HG02588 (cell line): ENCODE results near the gene CADM2.
"Not testable (repeated sequence)": the region's sequence is repeated elsewhere in the genome, so short reads cannot be mapped to it uniquely, and the experiment has no call there.

Source experiments
- ATAC-seq: cut with Tn5 transposase; IDR thresholded peaks from one replicate; pipeline ENCODE4 v1.9.1; 2021; ENCODE audit warnings: mild to moderate bottlenecking, moderate library complexity; ENCODE audit not compliant: unreplicated experiment

CADM2 gene

DNA sequence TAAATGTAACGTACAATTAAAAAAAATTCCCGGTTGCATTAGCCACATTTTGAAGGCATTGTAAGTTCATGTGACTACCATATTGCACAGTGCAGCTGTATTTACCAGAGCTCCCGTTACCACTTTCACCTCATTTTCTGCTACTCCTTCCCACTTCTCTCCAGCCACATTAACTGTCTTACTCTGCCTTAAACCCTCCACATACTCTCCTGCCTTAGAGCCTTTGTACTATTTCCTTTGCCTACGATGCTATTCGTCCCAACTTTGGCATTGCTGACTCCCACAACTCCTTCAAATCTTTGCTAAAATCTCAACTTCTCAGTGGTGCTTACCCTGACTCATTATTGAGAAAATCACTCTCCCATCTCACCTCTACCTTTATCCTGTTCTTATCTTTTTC lies 115.2 kb downstream of the CADM2 start:
- no peak for ATAC-seq

DNA sequence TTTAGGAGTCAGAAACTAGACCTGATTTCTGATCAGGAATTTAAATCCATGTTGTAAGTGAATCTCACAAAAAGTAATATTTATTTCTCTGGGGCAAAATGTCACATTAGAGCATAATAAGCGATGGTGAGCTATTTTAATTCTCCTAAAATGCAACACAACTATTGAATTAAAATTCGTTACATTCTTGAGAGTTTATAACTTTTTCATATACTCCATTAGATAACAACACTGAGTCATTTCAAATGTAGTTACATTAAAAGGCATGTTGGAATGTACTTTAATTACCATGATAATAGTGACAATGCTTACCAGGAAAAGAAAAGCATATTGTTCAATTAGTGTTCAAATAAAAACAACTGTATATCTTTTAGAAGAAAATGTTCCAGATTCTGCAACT lies 116.9 kb downstream of the CADM2 start:
- ATAC-seq = no peak

DNA sequence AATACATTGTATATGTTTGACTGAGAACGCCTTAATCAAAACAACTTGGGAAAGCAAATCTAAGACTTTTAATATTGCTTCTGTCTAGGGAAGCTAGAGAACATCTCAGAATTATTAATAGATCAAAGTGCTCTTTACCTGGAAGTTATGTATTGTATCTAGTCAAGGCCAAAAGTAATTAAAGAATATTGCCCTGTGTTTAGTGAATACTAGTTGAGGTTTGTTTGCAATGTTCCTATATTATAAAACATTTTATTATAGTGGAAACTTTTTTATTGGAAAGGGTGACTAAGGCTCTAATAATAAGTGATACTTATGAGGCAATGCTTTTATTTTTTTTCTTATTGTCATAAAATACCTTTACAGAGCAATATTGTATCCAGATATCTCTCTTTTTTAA lies 118.2 kb downstream of the CADM2 start:
- no peak for ATAC-seq

DNA sequence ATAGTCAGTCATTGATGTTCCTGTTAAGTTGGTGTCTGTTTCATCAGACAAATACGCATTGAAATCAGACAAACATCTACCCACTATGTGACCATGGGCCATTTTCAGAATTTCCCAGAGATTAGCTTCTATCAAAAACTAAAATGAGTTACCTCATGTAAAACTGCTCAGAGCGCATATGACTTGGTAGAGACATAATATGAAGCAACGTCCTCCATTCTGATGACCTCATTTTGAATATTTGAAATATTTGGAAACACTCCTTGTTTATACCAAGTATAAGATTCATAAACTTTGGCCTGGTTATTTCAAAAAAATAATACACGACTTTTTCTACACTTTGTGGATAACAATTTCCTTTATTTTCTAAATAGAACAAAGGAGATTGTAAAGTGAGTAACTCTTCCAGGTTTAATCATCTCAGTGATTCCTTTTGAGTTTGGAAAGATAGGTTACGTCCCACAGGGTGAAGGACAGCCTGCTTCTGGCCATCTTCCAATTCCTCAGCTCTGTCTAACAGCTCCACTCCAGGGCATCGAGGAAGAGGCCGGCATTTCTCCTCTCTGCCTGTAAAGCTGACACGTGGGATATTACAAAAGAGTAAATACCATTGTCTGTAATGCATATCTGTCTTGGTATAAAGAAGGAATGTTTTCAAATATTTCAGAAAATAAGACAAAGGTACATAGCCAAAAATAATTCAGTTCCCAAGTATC lies 122.6 kb downstream of the CADM2 start:
- no peak for ATAC-seq

DNA sequence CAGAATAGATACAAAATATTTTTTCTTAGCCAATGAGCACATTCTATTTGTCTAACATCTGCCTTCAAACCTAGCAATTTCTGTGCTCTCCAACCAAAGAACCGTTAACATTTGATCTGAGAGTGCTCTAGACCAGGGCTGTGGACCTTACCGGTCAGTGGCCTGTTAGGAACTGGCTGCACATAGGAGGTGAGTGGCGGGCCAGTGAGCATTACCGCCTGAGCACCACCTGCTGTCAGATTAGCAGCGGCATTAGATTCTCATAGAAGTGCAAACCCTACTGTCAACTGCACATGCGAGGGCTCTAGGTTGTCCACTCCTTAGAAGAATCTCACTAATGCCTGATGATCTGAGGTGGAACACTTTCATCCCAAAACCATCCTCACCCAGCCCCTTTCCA lies 131.7 kb downstream of the CADM2 start:
- no peak for ATAC-seq

- no peak for ATAC-seq
Observed at GRCh38 chr3:85100316-85100715, 141.5 kb downstream of the CADM2 start.

GRCh38 chr3:85102781-85103180 lies 144.0 kb downstream of the CADM2 start:
- ATAC-seq = no peak

DNA sequence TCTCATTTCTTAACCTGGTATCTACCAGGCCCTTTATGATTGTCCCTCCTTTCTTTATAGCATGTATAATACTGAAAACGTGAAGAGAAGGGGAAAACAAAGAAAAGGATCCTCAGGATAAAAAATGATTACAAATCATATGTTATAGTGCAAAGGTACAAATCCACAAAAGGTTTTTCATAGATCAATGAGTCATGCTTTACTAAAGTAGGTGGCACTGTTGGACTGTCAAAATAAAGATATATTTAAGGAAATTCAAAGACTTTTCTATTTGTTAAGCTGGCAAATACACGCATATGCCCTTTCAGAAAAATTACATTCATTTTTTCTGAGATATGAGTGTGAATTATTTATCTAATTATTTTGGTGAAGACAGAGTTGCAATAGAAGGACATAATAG lies 151.6 kb downstream of the CADM2 start:
- no peak for ATAC-seq

DNA sequence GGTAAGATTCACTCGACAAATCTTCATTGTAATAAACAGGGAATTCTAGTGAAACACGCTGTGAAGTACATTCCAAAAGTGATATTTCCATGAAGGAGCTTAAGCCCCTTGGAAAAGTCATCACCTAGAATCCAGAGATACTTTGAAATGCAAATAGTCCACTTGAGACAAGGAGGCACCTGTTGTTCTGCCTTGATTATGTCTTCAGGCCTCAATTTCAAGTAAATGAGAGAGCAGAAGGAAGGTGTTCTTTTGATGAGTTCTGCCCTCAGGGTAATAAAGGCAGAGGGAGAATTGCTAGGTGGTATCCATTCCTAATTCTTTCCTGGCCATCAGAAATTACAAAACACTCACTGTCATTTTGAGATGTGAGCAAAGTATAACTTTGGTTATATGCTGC lies 162.1 kb downstream of the CADM2 start:
- no peak for ATAC-seq

DNA sequence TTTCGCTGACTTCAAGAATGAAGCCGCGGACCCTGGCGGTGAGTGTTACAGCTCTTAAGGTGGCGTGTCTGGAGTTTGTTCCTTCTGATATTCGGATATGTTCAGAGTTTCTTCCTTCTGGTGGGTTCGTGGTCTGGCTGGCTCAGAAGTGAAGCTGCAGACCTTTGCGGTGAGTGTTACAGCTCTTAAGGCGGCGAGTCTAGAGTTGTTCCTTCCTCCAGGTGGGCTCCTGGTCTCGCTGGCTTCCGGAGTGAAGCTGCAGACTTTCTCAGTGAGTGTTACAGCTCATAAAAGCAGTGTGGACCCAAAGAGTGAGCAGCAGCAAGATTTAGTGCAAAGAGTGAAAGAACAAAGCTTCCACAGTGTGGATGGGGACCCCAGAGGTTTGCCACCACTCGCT lies 174.1 kb downstream of the CADM2 start:
- not testable (repeated sequence) for ATAC-seq

GRCh38 chr3:85133691-85134420 lies 175.1 kb downstream of the CADM2 start:
- not testable (repeated sequence) for ATAC-seq

DNA sequence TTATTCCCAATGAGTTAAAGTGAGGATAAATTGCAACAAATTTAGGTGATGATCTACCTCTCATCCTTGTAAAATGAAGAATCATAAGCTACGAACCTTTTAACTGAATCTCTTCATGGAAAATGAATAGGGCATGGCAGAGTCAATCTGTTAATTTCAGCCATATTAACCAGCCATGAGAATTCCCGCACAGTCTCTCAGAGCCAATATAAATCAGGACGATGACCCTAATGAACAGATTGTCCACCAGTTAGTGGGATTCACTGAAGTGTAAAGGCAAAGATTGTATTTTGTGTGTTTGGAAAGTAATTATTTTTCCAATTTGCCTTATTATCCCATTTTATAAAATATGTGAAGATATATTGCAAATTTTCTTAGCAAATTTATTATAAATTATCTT lies 183.8 kb downstream of the CADM2 start:
- ATAC-seq = no peak

DNA sequence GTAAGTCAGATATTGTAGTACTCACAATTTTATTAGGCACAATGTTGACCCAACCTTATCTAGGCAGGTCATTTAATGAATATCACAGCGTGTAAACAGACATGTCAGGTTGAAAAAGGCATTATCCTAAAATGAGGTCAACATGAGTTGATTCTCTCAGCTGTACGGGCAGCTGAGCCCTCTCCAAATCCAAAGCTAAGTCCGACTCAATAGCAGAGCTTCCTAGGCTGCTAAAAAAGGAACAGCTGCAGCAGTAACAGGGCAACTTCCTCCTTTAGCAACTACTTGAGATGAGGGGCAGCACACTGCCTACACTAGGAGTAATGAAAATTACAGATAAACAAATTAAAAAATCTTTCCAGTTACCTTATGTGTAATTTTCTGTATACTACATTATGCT lies 189.2 kb downstream of the CADM2 start:
- ATAC-seq = no peak

DNA sequence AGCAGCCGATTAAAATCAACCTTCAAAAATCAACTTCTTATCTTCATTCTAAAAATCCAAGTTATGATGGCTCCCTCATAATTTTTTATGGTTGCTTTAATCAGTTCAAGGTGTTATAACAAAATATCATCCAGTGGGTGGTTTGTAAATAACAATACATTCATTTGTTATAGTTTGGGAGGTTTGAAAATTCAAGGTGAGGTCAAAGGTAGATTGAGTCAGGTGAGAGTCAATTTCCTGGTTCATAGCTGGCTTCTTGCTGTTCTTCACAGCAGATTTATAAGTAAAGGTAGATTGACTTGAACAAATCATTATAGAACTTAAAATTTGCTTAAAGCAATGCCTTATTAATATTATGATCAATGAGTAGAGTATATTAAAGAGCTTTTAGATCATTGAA lies 192.8 kb downstream of the CADM2 start:
- ATAC-seq = no peak

- not testable (repeated sequence) for ATAC-seq
Observed at GRCh38 chr3:85153279-85153678, 194.5 kb downstream of the CADM2 start.

GRCh38 chr3:85159376-85159775 lies 200.6 kb downstream of the CADM2 start:
- no peak for ATAC-seq

- ATAC-seq = no peak
Observed at GRCh38 chr3:85161544-85161943, 202.8 kb downstream of the CADM2 start.

DNA sequence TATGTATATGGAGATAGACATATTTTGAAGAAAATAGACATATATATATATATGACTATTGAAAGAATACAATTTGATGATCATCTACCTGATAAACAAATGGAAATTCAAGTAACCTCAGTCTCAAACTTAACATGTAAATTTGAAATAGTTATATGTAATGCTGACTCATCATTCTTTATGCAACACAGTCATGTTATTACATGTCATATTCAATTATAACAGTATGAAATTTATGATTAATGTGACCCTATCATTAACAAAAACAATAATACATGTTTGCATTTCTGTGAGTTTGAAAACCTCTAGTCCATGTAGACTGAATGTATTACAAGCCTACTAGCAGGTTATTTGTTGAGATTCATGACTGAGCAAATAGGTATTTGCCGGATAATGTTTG lies 204.1 kb downstream of the CADM2 start:
- no peak for ATAC-seq

DNA sequence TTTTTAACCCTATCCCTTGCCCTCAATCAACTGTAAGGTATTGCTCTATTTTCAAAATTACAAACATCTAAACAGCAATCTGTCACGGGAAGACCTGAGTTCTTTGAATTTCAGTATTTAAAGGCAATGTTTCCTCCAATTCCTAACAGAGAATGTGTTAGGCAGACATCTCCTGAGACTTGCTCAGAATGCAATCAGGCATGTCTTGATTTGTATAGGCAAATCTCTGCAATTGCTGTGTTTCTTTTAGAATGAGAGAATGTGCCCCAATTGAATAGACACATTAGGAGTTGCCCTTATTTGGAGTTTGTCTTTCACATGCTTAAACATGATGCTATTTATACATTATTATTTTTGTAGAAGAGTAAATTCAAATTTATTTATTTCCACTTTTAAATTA lies 205.6 kb downstream of the CADM2 start:
- ATAC-seq = no peak

- ATAC-seq = no peak
Observed at GRCh38 chr3:85167576-85167975, 208.8 kb downstream of the CADM2 start.

DNA sequence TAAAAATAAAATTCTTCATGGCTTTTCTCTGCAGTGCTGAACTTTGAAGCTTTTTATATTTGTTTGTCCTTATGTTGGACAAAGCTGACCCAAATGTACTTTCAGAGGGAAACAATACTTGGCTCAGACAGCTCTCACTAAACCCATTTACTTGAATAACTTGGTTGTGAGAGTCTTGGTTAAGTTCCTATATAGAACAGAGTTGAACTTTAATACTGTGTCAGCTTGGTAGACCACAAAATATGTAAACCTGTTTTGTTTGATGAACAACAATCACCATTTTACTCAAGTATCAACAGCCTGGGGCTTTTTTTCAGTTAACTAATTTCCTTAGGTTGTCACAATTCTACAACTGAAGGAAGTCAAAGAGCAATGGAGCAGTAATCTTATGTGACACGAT lies 211.9 kb downstream of the CADM2 start:
- no peak for ATAC-seq

- no peak for ATAC-seq
Observed at GRCh38 chr3:85171976-85172375, 213.2 kb downstream of the CADM2 start.

- no peak for ATAC-seq
Observed at GRCh38 chr3:85176799-85177198, 218.0 kb downstream of the CADM2 start.
